Fibroblast of lung (primary cell): ENCODE results near the gene BLID. TPM values are rescaled to one million over a fixed set of nuclear protein-coding genes. Genes with fewer than 3 reads are reported as not detected.

Experiments
- DNase-seq, 2 donors: peaks; one replicate each; pipeline versions ENCODE4 v3.0.0 to v3.0.0-alpha.2; 2010; ENCODE audit warnings: low read depth in 2 of 2
- H2AFZ ChIP-seq: 2 replicates; pipeline ENCODE4 v1.5.1; 2012; ENCODE audit warnings: low read length, control low read depth, inconsistent platforms
- H3K27ac ChIP-seq: 2 replicates; pipeline ENCODE4 v1.5.1; 2011; ENCODE audit warnings: low read length, control low read depth; ENCODE audit not compliant: insufficient read depth
- H3K27me3 ChIP-seq: 2 replicates; pipeline ENCODE4 v1.5.1; 2011; ENCODE audit warnings: mild to moderate bottlenecking, low read length; ENCODE audit not compliant: control insufficient read depth, insufficient read depth
- H3K36me3 ChIP-seq: 2 replicates; pipeline ENCODE4 v1.5.1; 2011; ENCODE audit warnings: low read length; ENCODE audit not compliant: control insufficient read depth, insufficient read depth
- H3K4me1 ChIP-seq: 2 replicates; pipeline ENCODE4 v1.5.1; 2011; ENCODE audit warnings: low read length; ENCODE audit not compliant: control insufficient read depth, insufficient read depth; ENCODE audit errors: extremely low read depth
- H3K4me2 ChIP-seq: 2 replicates; pipeline ENCODE4 v1.5.1; 2011; ENCODE audit warnings: low read length, control low read depth; ENCODE audit not compliant: insufficient read depth; ENCODE audit errors: extremely low read depth
- H3K4me3 ChIP-seq, 4 experiments: fragments of 200-600 bp in 1 of 4; sonication (generic) in 1 of 4; replicated peaks in 1 of 4; 2 replicates each; pipeline ENCODE4 v1.5.1; 2011 to 2016; ENCODE audit warnings: low read length in 4 of 4, low read depth in 3 of 4, mild to moderate bottlenecking in 3 of 4, control low read depth in 2 of 4, inconsistent platforms in 1 of 4, mixed read lengths in 1 of 4; ENCODE audit not compliant: insufficient read depth in 1 of 4; ENCODE audit errors: control extremely low read depth in 1 of 4
- H3K79me2 ChIP-seq: 2 replicates; pipeline ENCODE4 v1.5.1; 2012; ENCODE audit warnings: mild to moderate bottlenecking, low read length, inconsistent platforms; ENCODE audit not compliant: control insufficient read depth, insufficient read depth
- H3K9ac ChIP-seq: 2 replicates; pipeline ENCODE4 v1.5.1; 2011; ENCODE audit warnings: mild to moderate bottlenecking, low read length, control low read depth; ENCODE audit not compliant: insufficient read depth
- H3K9me3 ChIP-seq: 2 replicates; pipeline ENCODE4 v1.5.1; 2012; ENCODE audit warnings: low read depth, low read length; ENCODE audit not compliant: control insufficient read depth, insufficient read depth
- H4K20me1 ChIP-seq: 2 replicates; pipeline ENCODE4 v1.5.1; 2011; ENCODE audit warnings: low read length; ENCODE audit not compliant: control insufficient read depth, insufficient read depth; ENCODE audit errors: extremely low read depth
- CTCF ChIP-seq, 2 donors: IDR thresholded peaks in 1 of 2; conservative IDR thresholded peaks in 1 of 2; 1 replicate in 1 of 2; 2 replicates in 1 of 2; pipeline ENCODE4 v1.5.1; 2011 to 2012; ENCODE audit warnings: low read length in 2 of 2, control low read depth in 1 of 2, inconsistent platforms in 1 of 2, low read depth in 1 of 2, mild to moderate bottlenecking in 1 of 2
- EZH2 ChIP-seq: IDR thresholded peaks from 2 replicates; pipeline ENCODE4 v1.5.1; 2012; ENCODE audit warnings: low read length, control low read depth, mild to moderate bottlenecking; ENCODE audit errors: missing control alignments
- polyA plus RNA-seq, 2 donors: library from polyadenylated mRNA; depleted of rRNA in 1 of 2; stranded (reverse) in 1 of 2; unstranded in 1 of 2; fragments of >200 nt; gene quantifications; 2 replicates each; pipeline ENCODE4 v1.2.1, GENCODE V29; 2011 to 2012; ENCODE audit warnings: missing spikeins in 1 of 2
- total RNA-seq: library from RNA; depleted of rRNA; stranded (reverse); fragments of >200 nt; gene quantifications from 2 replicates; pipeline ENCODE4 v1.2.1, GENCODE V29; 2014

Gene BLID
- total and polyA plus RNA-seq, 2 donors (not counting 1 experiment from before 2014, with no cell fraction given): 0.32 to 7.9 TPM

GRCh38 chr11:122105044-122105758 is 10.8 kb downstream of the BLID start:
- H3K4me3 ChIP-seq: no peak overlapping the region
- H3K27ac ChIP-seq: no peak overlapping the region
- no peaks in the 10 kb centered on the region for H3K27me3 ChIP-seq
- no peak overlapping the region for H3K9ac ChIP-seq
- H3K4me1 ChIP-seq: peaks cover 27% of the 10 kb centered on the region
- H4K20me1 ChIP-seq: no peaks in the 10 kb centered on the region
- peaks cover 11% of the 10 kb centered on the region for H3K36me3 ChIP-seq
- H3K9me3 ChIP-seq: no peaks in the 10 kb centered on the region
- peak overlapping the region; percentile 8 for H3K4me2 ChIP-seq
- TF ChIP-seq CTCF (conservative IDR thresholded peaks at IDR 0.05 in 1 of 2, IDR thresholded peaks at IDR 0.05 in 1 of 2; ENCODE audit: low read depth in 1 of 2, low read length in 2 of 2) (no peak), EZH2 (no peak)
- peaks cover 94% of the 10 kb centered on the region for H3K79me2 ChIP-seq
- H2AFZ ChIP-seq: no peak overlapping the region
- DNase-seq: peak in 1 of 2 donors; percentile 73

DNA sequence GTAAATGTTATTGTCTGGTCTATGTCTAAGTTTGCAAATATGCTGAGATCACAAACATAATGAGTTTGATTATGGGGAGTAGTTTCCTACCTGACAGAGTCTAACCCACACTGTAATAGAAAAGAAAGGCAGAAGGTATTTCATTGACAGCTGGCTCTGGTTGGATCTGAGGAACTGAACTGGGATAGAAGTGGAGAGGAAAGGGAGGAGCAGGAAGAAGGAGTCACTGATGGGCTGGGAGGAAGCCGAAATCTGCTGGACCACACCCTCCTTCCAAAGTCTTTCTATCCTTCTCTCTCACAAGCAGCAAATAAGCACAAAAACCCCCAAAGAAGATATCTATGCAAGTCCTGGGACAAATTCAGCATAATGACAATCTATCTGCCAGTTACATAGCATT is 11.7 kb downstream of the BLID start:
- Histone ChIP-seq H3K4me2 (no peak overlapping the region), H3K4me3 (no peak overlapping the region), H3K4me1 (peaks cover 27% of the 10 kb centered on the region), H3K9ac (no peak overlapping the region), H4K20me1 (no peaks in the 10 kb centered on the region), H3K36me3 (peaks cover 7% of the 10 kb centered on the region), H3K27ac (peak overlapping the region; percentile 14), H3K79me2 (peaks cover 95% of the 10 kb centered on the region), H2AFZ (no peak overlapping the region), H3K9me3 (no peaks in the 10 kb centered on the region), H3K27me3 (no peaks in the 10 kb centered on the region)
- no peak for TF ChIP-seq CTCF (conservative IDR thresholded peaks at IDR 0.05 in 1 of 2, IDR thresholded peaks at IDR 0.05 in 1 of 2; ENCODE audit: low read depth in 1 of 2, low read length in 2 of 2)
- no peak for TF ChIP-seq EZH2
- DNase-seq: no peak

GRCh38 chr11:122103726-122104125 is 12.3 kb downstream of the BLID start:
- TF ChIP-seq EZH2: no peak
- TF ChIP-seq CTCF (conservative IDR thresholded peaks at IDR 0.05 in 1 of 2, IDR thresholded peaks at IDR 0.05 in 1 of 2; ENCODE audit: low read depth in 1 of 2, low read length in 2 of 2): no peak
- Histone ChIP-seq H2AFZ (no peak overlapping the region), H3K9me3 (no peaks in the 10 kb centered on the region), H3K27ac (peak overlapping the region; percentile 24), H3K4me2 (no peak overlapping the region), H3K36me3 (peaks cover 7% of the 10 kb centered on the region), H3K4me3 (no peak overlapping the region), H3K27me3 (no peaks in the 10 kb centered on the region), H3K4me1 (peaks cover 25% of the 10 kb centered on the region), H4K20me1 (no peaks in the 10 kb centered on the region), H3K79me2 (peaks cover 97% of the 10 kb centered on the region), H3K9ac (no peak overlapping the region)
- DNase-seq: no peak
